Astrocyte (in vitro differentiated cells and primary cell): Measurements from ENCODE around the gene PLEKHA7. TPM values are rescaled to one million over a fixed set of nuclear protein-coding genes. Genes with fewer than 3 reads are reported as not detected.
"Not testable (repeated sequence)": the region's sequence is repeated elsewhere in the genome, so short reads cannot be mapped to it uniquely, and the experiment has no call there.

Experiments
- DNase-seq: peaks from one replicate; pipeline ENCODE4 v3.0.0-alpha.2; 2010; ENCODE audit warnings: low read depth
- FAIRE-seq: peaks from 2 replicates; lab custom pipeline; 2011; peaks lifted over from hg19 to GRCh38; lab: Jason Lieb, UNC
- H2AFZ ChIP-seq: 2 replicates; pipeline ENCODE4 v1.6.0; 2012; ENCODE audit warnings: low read depth, low read length, inconsistent platforms
- H3K27ac ChIP-seq: 2 replicates; pipeline ENCODE4 v1.5.1; 2011; ENCODE audit warnings: low read depth, low read length, inconsistent platforms
- H3K27me3 ChIP-seq: 2 replicates; pipeline ENCODE4 v1.6.0; 2011; ENCODE audit warnings: low read length, inconsistent platforms; ENCODE audit not compliant: insufficient read depth
- H3K36me3 ChIP-seq: 2 replicates; pipeline ENCODE4 v1.5.1; 2011; ENCODE audit warnings: low read length, inconsistent platforms; ENCODE audit not compliant: insufficient read depth
- H3K4me1 ChIP-seq: 2 replicates; pipeline ENCODE4 v1.5.1; 2011; ENCODE audit warnings: low read length, inconsistent platforms; ENCODE audit not compliant: insufficient read depth
- H3K4me2 ChIP-seq: 2 replicates; pipeline ENCODE4 v1.6.0; 2012; ENCODE audit warnings: low read length, inconsistent platforms
- H3K4me3 ChIP-seq: 2 replicates; pipeline ENCODE4 v1.5.1; 2011; ENCODE audit warnings: low read depth, mild to moderate bottlenecking, low read length, inconsistent platforms; ENCODE audit not compliant: insufficient read depth
- H3K79me2 ChIP-seq: 2 replicates; pipeline ENCODE4 v1.6.0; 2012; ENCODE audit warnings: mild to moderate bottlenecking, low read length, inconsistent platforms; ENCODE audit not compliant: insufficient read depth
- H3K9ac ChIP-seq: 2 replicates; pipeline ENCODE4 v1.6.0; 2012; ENCODE audit warnings: mild to moderate bottlenecking, low read length, inconsistent platforms
- H3K9me3 ChIP-seq: 2 replicates; pipeline ENCODE4 v1.5.1; 2012; ENCODE audit warnings: low read depth, mild to moderate bottlenecking, low read length, inconsistent platforms; ENCODE audit not compliant: insufficient read depth
- H4K20me1 ChIP-seq: 2 replicates; pipeline ENCODE4 v1.6.0; 2012; ENCODE audit warnings: low read length, inconsistent platforms; ENCODE audit not compliant: insufficient read depth
- H3K27ac Mint-ChIP-seq: one replicate; pipeline ENCODE4 v1.8.0; 2021; ENCODE audit warnings: mild to moderate bottlenecking, mixed read lengths; ENCODE audit not compliant: unreplicated experiment
- H3K27me3 Mint-ChIP-seq: one replicate; pipeline ENCODE4 v1.8.0; 2021; ENCODE audit warnings: low read depth, mixed read lengths; ENCODE audit not compliant: unreplicated experiment
- H3K36me3 Mint-ChIP-seq: one replicate; pipeline ENCODE4 v1.8.0; 2021; ENCODE audit warnings: low read depth, mixed read lengths; ENCODE audit not compliant: unreplicated experiment
- H3K4me1 Mint-ChIP-seq: one replicate; pipeline ENCODE4 v1.8.0; 2021; ENCODE audit warnings: low read depth, mixed read lengths; ENCODE audit not compliant: unreplicated experiment
- H3K4me3 Mint-ChIP-seq: one replicate; pipeline ENCODE4 v1.8.0; 2021; ENCODE audit warnings: mild to moderate bottlenecking, moderate library complexity, mixed read lengths; ENCODE audit not compliant: unreplicated experiment
- H3K9me3 Mint-ChIP-seq: one replicate; pipeline ENCODE4 v1.8.0; 2021; ENCODE audit warnings: mild to moderate bottlenecking, mixed read lengths; ENCODE audit not compliant: unreplicated experiment
- CTCF ChIP-seq: IDR thresholded peaks from 2 replicates; pipeline ENCODE4 v1.5.1; 2011; ENCODE audit warnings: low read depth, mild to moderate bottlenecking, inconsistent platforms, low read length, moderate library complexity; ENCODE audit not compliant: insufficient read depth
- EZH2 ChIP-seq: IDR thresholded peaks from 2 replicates; pipeline ENCODE4 v1.6.1; 2012; ENCODE audit warnings: mild to moderate bottlenecking, low read length, inconsistent platforms; ENCODE audit not compliant: insufficient read depth
- total RNA-seq: library from RNA; stranded (reverse); gene quantifications from 2 replicates; pipeline ENCODE4 v1.2.1, GENCODE V29; 2021

Gene PLEKHA7
- total RNA-seq, 1 donor from 2014 or later: 5.7 TPM

DNA sequence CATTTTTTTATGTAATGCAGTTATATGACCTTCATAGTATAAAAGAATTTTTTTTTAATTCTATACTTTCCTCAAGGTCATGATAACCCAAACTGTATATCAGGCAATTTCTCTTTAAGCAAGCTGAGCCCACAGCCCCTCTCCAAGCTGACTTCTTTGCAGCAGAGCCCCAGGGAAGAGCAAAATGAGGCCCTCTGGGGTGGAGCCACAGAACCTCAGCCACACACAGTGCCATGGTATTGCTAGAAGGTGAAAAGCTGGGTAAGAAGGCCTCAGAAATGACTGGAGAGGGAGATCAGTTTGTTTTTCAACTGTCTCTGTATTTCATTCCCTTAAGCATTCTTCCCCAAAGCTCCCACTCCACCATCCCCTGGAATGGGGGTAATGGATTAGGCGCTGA lies 108.8 kb downstream of the PLEKHA7 start:
- TF ChIP-seq CTCF: no peak
- H3K4me1 Mint-ChIP-seq: peaks cover 24% of the 10 kb centered on the region
- H3K27ac Mint-ChIP-seq: no peak overlapping the region

GRCh38 chr11:16904761-16905160 lies 109.5 kb downstream of the PLEKHA7 start:
- H3K27ac Mint-ChIP-seq, H3K9me3 Mint-ChIP-seq, H3K36me3 Mint-ChIP-seq, H3K27me3 ChIP-seq, H3K4me1 ChIP-seq, H4K20me1 ChIP-seq, H2AFZ ChIP-seq, H3K4me2 ChIP-seq, DNase-seq, H3K4me3 ChIP-seq, H3K27me3 Mint-ChIP-seq, H3K79me2 ChIP-seq, H3K27ac ChIP-seq, H3K4me3 Mint-ChIP-seq, H3K36me3 ChIP-seq, H3K9ac ChIP-seq, FAIRE-seq, H3K9me3 ChIP-seq: not testable (repeated sequence)
- H3K4me1 Mint-ChIP-seq: peaks cover 24% of the 10 kb centered on the region

More for the DNA sequence above, 108.8 kb downstream of the PLEKHA7 start:
- Histone ChIP-seq H3K9ac (no peak overlapping the region), H3K4me1 (no peaks in the 10 kb centered on the region), H3K27me3 (peaks cover under 1% of the 10 kb centered on the region), H3K27ac (no peak overlapping the region), H3K4me3 (no peak overlapping the region), H3K79me2 (no peaks in the 10 kb centered on the region), H3K9me3 (no peaks in the 10 kb centered on the region), H2AFZ (no peak overlapping the region), H3K4me2 (no peak overlapping the region), H4K20me1 (no peaks in the 10 kb centered on the region), H3K36me3 (no peaks in the 10 kb centered on the region)
- Mint-ChIP-seq H3K9me3 (peaks cover 1% of the 10 kb centered on the region), H3K4me3 (no peak overlapping the region), H3K36me3 (no peaks in the 10 kb centered on the region), H3K27me3 (no peaks in the 10 kb centered on the region)
- no peak for FAIRE-seq
- no peak for DNase-seq

DNA sequence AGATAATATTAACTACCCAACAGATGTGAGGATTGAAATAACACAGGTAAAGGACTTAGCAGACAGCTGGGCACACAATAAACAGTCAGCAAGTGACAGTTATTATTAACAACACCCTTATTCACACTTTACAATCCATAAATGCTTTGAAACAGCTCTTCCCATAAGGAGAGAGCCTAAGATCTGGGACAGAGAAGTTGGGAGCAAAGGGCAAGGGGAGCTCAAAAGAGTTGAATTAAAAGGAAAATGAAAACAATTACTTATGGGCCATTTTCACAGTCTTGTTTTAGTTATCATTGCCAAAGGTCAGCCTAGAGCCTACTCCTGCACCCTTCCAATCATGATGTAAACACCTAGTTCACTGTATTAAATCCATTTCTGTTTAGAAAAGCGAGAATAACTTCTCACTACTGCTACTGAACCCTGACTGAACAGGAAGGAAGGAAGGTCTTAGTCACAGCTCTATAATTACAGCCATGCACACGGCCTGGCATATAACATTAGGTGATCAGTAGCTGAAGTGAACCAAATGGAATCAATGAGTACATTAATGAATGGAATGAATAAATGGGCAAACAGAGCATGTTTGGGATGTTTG lies 111.3 kb downstream of the PLEKHA7 start:
- no peaks in the 10 kb centered on the region for H3K36me3 Mint-ChIP-seq
- no peaks in the 10 kb centered on the region for H3K9me3 ChIP-seq
- no peak overlapping the region for H3K4me3 Mint-ChIP-seq
- TF ChIP-seq CTCF (no peak), EZH2 (no peak)
- H3K79me2 ChIP-seq: no peaks in the 10 kb centered on the region
- H3K4me3 ChIP-seq: no peak overlapping the region
- H3K27me3 ChIP-seq: peaks cover 2% of the 10 kb centered on the region
- no peaks in the 10 kb centered on the region for H3K27me3 Mint-ChIP-seq
- H3K9ac ChIP-seq: no peak overlapping the region
- peaks cover 26% of the 10 kb centered on the region for H3K4me1 Mint-ChIP-seq
- no peaks in the 10 kb centered on the region for H4K20me1 ChIP-seq
- no peak for FAIRE-seq
- peaks cover 1% of the 10 kb centered on the region for H3K9me3 Mint-ChIP-seq
- peak overlapping the region; percentile 26 for H3K4me2 ChIP-seq
- H3K4me1 ChIP-seq: no peaks in the 10 kb centered on the region
- no peaks in the 10 kb centered on the region for H3K36me3 ChIP-seq
- no peak overlapping the region for H3K27ac ChIP-seq
- no peak overlapping the region for H2AFZ ChIP-seq
- no peak for DNase-seq
- H3K27ac Mint-ChIP-seq: peak overlapping the region; percentile 3
